ENCODE results near the gene CPLX3. TPM values are rescaled to one million over a fixed set of nuclear protein-coding genes. Genes with fewer than 3 reads are reported as not detected.
A peak's percentile ranks its signal among the peaks of the same experiment; 100 is the strongest.

The CPLX3 gene
- total and polyA plus RNA-seq, 5 donors from 2014 or later = 0.35 TPM; not detected in 4

DNA sequence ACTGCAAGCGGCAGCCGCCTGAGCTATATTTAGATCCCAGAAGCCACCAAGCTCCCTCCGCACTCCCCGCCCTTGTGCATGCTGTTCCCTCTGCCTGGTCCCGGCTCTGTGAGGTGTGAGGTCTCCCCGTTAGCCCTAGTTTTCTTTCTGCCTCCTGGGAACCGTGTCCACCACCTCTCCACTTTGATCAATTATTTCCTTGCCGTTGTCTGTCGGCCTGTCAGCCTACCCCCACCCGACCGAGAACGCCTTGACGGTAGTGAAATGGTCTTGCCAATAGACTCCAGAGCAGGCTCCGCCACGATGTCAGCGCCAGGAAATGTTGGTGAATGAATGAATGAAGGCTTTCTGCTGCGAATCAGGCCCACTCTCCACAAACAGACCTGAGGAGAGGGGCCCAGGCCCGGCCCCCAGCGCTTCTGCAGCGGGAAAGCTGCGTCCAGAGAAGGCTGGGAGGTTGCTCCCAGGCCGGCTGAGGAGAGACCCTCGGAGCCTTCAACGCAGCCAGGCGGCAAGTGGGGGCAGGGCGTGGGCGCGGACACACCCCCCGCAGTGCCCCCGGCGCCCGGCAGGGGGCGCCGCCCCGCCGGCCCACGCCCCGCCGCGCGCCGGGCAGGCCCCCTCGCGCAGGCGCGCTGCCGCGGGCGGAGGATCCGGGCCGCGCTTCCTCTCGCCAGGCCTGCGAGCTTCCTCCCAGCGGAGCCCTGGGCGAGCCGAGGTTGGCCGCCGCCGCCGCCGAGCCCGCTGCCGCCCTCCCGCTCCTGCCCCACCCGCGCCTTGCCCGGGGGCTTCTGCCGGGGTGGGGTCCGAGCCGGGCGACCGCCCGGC, 44.8 kb upstream of the CPLX3 start, which contains the start of gene CSK:
TSS of gene CSK (plus strand) at position 650 of the 828 bp plus-strand sequence. CDS start 16,218 bp downstream, outside the sequence.
- H3K9me3 ChIP-seq (ENCODE audit: control insufficient read depth in 2 of 2, low read length in 2 of 2) = no peaks in the 10 kb centered on the region
- DNase-seq (peak; percentile 76 to 83 (median 82)), ATAC-seq (ENCODE audit: low read depth in 2 of 2) (peak; percentile 62 to 63)
- H3K4me1 ChIP-seq (ENCODE audit: control insufficient read depth, insufficient read depth, low read length, poor library complexity, severe bottlenecking) = peaks cover 90% of the 10 kb centered on the region
- Mint-ChIP-seq H3K4me1 (peaks cover 23 to 75% (median 50%) of the 10 kb centered on the region in 4 donors), H3K9me3 (no peaks in the 10 kb centered on the region), H3K27me3 (peaks cover 8% of the 10 kb centered on the region), H3K27ac (peak within 1 kb of the TSS; percentile 97 to 100 (median 99)), H3K36me3 (peaks cover 13% of the 10 kb centered on the region), H3K4me3 (peak within 1 kb of the TSS; percentile 94 to 98 (median 96))
- H3K4me3 ChIP-seq (ENCODE audit: low read depth, low read length) = peak within 1 kb of the TSS; percentile 92
- H3K27me3 ChIP-seq (ENCODE audit: control insufficient read depth, insufficient read depth, low read length) = no peaks in the 10 kb centered on the region
- peak within 1 kb of the TSS; percentile 95 for H3K27ac ChIP-seq (ENCODE audit: insufficient read depth, low read length, poor library complexity, severe bottlenecking)
- H3K36me3 ChIP-seq (ENCODE audit: control insufficient read depth, insufficient read depth, low read length) = no peaks in the 10 kb centered on the region

DNA sequence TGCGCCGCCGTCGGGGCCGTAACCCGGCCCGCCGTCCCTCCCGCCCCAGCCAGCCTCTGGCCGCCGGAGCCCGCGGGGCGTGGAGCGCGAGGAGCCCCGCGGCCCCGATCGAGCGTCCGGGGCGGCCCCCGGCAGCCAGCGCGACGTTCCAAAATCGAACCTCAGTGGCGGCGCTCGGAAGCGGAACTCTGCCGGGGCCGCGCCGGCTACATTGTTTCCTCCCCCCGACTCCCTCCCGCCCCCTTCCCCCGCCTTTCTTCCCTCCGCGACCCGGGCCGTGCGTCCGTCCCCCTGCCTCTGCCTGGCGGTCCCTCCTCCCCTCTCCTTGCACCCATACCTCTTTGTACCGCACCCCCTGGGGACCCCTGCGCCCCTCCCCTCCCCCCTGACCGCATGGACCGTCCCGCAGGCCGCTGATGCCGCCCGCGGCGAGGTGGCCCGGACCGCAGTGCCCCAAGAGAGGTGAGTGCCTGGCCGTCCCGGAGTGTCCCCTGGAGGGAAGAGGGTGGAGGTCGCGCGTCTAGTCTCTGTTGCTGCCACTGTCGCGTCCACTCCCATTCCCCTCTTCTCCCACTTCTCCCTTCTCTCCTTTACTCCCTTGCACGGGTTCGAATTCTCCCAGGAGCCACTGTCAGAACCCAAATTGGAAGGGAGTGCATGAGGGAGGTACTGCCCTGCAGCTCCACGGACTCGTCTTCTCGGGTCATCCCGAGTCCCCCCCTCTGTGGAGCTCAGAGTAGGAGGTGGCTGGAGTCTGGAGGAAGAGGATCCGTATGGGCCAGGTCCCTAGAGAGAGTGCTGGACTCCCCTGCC, 44.0 kb upstream of the CPLX3 start:
- Mint-ChIP-seq H3K4me1 (peaks cover 23 to 75% (median 47%) of the 10 kb centered on the region in 4 donors), H3K9me3 (no peaks in the 10 kb centered on the region), H3K4me3 (peak overlapping the region; percentile 89 to 95 (median 94)), H3K36me3 (peaks cover 13% of the 10 kb centered on the region), H3K27ac (peak overlapping the region; percentile 92 to 100 (median 97)), H3K27me3 (peaks cover 9% of the 10 kb centered on the region)
- Histone ChIP-seq H3K9me3 (ENCODE audit: control insufficient read depth in 2 of 2, low read length in 2 of 2) (no peaks in the 10 kb centered on the region), H3K4me3 (ENCODE audit: low read depth, low read length) (peak overlapping the region; percentile 85), H3K27ac (ENCODE audit: insufficient read depth, low read length, poor library complexity, severe bottlenecking) (peak overlapping the region; percentile 95), H3K4me1 (ENCODE audit: control insufficient read depth, insufficient read depth, low read length, poor library complexity, severe bottlenecking) (peaks cover 90% of the 10 kb centered on the region), H3K27me3 (ENCODE audit: control insufficient read depth, insufficient read depth, low read length) (no peaks in the 10 kb centered on the region), H3K36me3 (ENCODE audit: control insufficient read depth, insufficient read depth, low read length) (no peaks in the 10 kb centered on the region)
- DNase-seq = peak; percentile 66 to 84 (median 69)
- peak; percentile 34 to 40 for ATAC-seq (ENCODE audit: low read depth in 2 of 2)

DNA sequence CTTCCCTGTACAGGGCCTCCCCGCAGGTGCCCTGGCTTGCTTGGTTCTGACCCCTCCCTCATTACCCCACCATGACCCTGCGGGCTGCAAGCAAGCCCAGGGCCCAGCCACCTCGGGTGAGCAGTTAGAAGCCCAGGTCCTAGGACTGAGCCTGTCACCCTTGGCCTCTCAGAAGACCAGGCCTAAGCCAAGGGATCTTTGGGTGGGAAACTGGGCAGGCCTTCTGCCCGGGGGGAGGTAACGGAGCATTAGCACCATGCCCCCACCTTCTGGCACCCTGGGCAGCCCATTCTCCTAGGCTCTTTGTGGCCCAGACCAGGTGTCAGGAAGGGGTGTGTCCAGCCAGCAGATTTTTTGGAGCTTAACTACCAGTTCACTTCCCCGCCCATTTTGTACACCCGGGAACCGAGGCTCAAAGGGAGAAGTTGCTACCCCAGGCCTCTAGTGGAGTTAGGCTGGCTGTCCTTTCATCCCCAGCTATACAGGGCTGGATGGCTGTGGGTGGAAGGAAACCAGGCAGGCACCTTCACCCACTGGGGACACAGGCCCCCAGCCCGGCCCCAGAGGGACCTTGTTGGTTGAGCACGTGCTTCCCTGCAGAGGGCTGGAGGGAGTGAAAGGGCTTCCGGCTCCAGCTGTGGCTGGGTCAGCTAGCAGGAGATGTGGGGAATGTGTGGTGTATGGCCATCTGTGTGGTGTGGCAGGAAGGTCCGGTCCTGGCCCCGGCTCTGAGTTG, 43.2 kb upstream of the CPLX3 start:
- peaks cover 90% of the 10 kb centered on the region for H3K4me1 ChIP-seq (ENCODE audit: control insufficient read depth, insufficient read depth, low read length, poor library complexity, severe bottlenecking)
- Mint-ChIP-seq H3K27me3 (peaks cover 12% of the 10 kb centered on the region), H3K4me3 (peak overlapping the region; percentile 89 to 95 (median 94)), H3K36me3 (peaks cover 13% of the 10 kb centered on the region), H3K27ac (peak overlapping the region; percentile 92 to 100 (median 97)), H3K4me1 (peaks cover 22 to 75% (median 46%) of the 10 kb centered on the region in 4 donors), H3K9me3 (no peaks in the 10 kb centered on the region)
- H3K9me3 ChIP-seq (ENCODE audit: control insufficient read depth in 2 of 2, low read length in 2 of 2) = no peaks in the 10 kb centered on the region
- DNase-seq (peak in 1 of 3 donors; percentile 74), ATAC-seq (ENCODE audit: low read depth in 2 of 2) (no peak)
- no peaks in the 10 kb centered on the region for H3K36me3 ChIP-seq (ENCODE audit: control insufficient read depth, insufficient read depth, low read length)
- H3K27ac ChIP-seq (ENCODE audit: insufficient read depth, low read length, poor library complexity, severe bottlenecking) = peak overlapping the region; percentile 95
- H3K4me3 ChIP-seq (ENCODE audit: low read depth, low read length) = peak overlapping the region; percentile 85
- no peaks in the 10 kb centered on the region for H3K27me3 ChIP-seq (ENCODE audit: control insufficient read depth, insufficient read depth, low read length)

DNA sequence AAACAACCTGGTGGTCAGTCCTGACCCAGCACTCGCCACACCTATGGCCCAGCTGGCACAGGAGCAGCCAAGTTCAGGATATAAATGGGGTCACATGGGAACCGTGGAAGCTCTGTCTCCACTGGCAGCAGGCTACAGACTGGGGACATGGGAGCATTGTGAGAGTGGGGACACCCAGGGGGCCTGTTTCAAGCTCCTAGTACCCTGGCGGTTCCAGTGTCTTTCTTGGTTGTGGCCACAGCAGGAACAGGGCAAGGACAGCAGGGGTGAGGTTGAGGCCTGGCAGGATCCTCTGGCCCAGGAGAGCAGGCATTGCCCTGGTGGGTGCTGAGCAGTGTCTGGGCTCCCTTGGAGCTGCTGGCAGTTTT, 42.6 kb upstream of the CPLX3 start:
- Mint-ChIP-seq H3K4me1 (peaks cover 16 to 75% (median 46%) of the 10 kb centered on the region in 4 donors), H3K4me3 (peak overlapping the region; percentile 89 to 95 (median 94)), H3K9me3 (no peaks in the 10 kb centered on the region), H3K27ac (peak overlapping the region; percentile 92 to 100 (median 97)), H3K27me3 (peaks cover 12% of the 10 kb centered on the region), H3K36me3 (peaks cover 13% of the 10 kb centered on the region)
- Histone ChIP-seq H3K4me3 (ENCODE audit: low read depth, low read length) (peak overlapping the region; percentile 85), H3K4me1 (ENCODE audit: control insufficient read depth, insufficient read depth, low read length, poor library complexity, severe bottlenecking) (peaks cover 90% of the 10 kb centered on the region), H3K27ac (ENCODE audit: insufficient read depth, low read length, poor library complexity, severe bottlenecking) (peak overlapping the region; percentile 95), H3K27me3 (ENCODE audit: control insufficient read depth, insufficient read depth, low read length) (no peaks in the 10 kb centered on the region), H3K36me3 (ENCODE audit: control insufficient read depth, insufficient read depth, low read length) (no peaks in the 10 kb centered on the region), H3K9me3 (ENCODE audit: control insufficient read depth in 2 of 2, low read length in 2 of 2) (no peaks in the 10 kb centered on the region)
- no peak for DNase-seq
- ATAC-seq (ENCODE audit: low read depth in 2 of 2) = no peak

DNA sequence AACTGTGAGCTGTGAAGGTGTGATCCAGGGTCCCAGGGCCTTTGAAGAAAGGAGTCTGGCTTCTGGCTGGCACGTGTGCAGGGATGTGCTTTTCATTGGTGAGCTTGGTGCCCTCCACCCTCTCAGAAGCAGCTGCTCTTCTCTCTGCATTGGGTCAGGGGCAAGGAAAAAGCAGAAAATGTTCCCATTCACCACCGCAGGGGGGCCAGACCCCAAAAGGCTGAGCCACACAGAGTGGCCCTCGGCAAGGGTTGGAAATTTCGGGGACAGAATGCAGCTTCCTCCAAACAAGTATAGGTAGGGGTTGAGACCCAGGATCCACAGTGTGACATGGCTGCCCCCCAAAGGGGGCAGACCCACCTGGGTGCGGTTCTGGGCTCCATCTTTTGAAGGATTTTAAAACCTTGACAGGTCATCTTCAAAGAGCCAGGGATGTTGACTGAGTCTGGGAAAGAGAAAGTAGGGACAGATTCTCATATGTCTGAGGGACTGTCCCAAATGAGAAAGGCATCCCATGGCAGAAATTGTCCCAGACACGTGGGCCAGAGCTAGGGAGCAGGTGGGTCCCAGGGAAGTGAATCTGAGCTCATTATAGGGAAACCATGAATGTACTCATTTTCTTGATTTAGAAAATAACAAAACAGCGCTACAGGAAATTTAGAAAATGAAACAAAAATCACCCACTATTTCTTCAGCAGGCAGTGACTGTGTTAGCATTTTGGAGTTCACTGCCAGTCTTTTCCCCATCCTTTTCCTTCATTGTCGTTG, 41.8 kb upstream of the CPLX3 start:
- no peaks in the 10 kb centered on the region for H3K36me3 ChIP-seq (ENCODE audit: control insufficient read depth, insufficient read depth, low read length)
- no peaks in the 10 kb centered on the region for H3K9me3 Mint-ChIP-seq
- H3K4me3 ChIP-seq (ENCODE audit: low read depth, low read length) = peak overlapping the region; percentile 85
- H3K4me1 ChIP-seq (ENCODE audit: control insufficient read depth, insufficient read depth, low read length, poor library complexity, severe bottlenecking) = peaks cover 90% of the 10 kb centered on the region
- H3K4me3 Mint-ChIP-seq = peak overlapping the region; percentile 89 to 95 (median 94)
- H3K27me3 Mint-ChIP-seq = peaks cover 12% of the 10 kb centered on the region
- H3K27me3 ChIP-seq (ENCODE audit: control insufficient read depth, insufficient read depth, low read length) = no peaks in the 10 kb centered on the region
- peak overlapping the region; percentile 97 to 100 (median 99) for H3K27ac Mint-ChIP-seq
- no peaks in the 10 kb centered on the region for H3K9me3 ChIP-seq (ENCODE audit: control insufficient read depth in 2 of 2, low read length in 2 of 2)
- peaks cover 13% of the 10 kb centered on the region for H3K36me3 Mint-ChIP-seq
- no peak for ATAC-seq (ENCODE audit: low read depth in 2 of 2)
- peaks cover 10 to 75% (median 45%) of the 10 kb centered on the region in 4 donors for H3K4me1 Mint-ChIP-seq
- H3K27ac ChIP-seq (ENCODE audit: insufficient read depth, low read length, poor library complexity, severe bottlenecking) = peak overlapping the region; percentile 95
- peak in 1 of 3 donors; percentile 49 for DNase-seq

DNA sequence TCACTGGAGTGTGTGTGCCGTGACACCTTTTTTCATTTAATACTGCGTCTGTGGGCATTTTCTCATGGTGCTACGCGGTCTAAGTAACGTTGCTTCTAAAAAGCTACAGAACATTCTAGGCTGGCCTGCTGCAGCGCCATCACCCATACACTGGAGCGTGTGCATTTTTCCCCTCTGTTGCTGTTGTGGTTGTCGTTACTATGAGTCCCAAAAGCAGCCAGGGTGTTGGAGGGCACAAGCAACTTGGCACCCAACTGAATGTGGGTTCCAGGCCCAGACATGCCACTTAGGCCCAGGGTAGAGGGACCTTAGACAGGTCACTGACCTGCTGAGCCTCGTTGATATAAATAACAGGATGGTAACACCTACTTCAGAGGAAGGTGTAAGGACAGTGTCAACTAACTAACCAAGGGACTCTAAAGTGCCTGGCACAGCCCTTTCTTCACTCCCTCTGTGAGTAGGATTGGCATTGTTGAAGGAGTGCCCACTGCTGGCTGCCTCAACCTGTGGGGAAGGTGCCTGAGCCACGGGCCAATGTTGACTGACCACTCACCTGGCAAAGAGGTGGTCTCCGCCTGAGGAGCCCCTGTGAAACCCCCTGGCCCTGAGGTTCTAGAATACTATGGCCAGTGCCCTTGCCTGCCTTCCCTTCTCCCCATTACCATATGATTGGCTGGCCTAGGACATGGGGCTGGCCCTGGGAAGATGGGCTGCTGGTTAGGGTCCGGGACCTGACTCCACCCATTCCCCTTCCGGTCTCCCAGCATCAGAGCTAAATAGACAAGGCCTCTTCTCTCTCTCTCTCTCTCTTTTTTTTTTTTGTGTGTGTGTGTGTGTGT, 41.0 kb upstream of the CPLX3 start:
- Mint-ChIP-seq H3K9me3 (no peaks in the 10 kb centered on the region), H3K27ac (peak overlapping the region; percentile 97 to 100 (median 99)), H3K4me3 (peak overlapping the region; percentile 89 to 95 (median 94))

More for the DNA sequence above, 41.0 kb upstream of the CPLX3 start:
- Histone ChIP-seq H3K36me3 (ENCODE audit: control insufficient read depth, insufficient read depth, low read length) (no peaks in the 10 kb centered on the region), H3K4me3 (ENCODE audit: low read depth, low read length) (peak overlapping the region; percentile 85), H3K27me3 (ENCODE audit: control insufficient read depth, insufficient read depth, low read length) (no peaks in the 10 kb centered on the region), H3K4me1 (ENCODE audit: control insufficient read depth, insufficient read depth, low read length, poor library complexity, severe bottlenecking) (peaks cover 90% of the 10 kb centered on the region), H3K27ac (ENCODE audit: insufficient read depth, low read length, poor library complexity, severe bottlenecking) (peak overlapping the region; percentile 95), H3K9me3 (ENCODE audit: control insufficient read depth in 2 of 2, low read length in 2 of 2) (no peaks in the 10 kb centered on the region)
- ATAC-seq (ENCODE audit: low read depth in 2 of 2) (no peak), DNase-seq (peak in 1 of 3 donors; percentile 85)
- Mint-ChIP-seq H3K27me3 (peaks cover 12% of the 10 kb centered on the region), H3K36me3 (peaks cover 13% of the 10 kb centered on the region), H3K4me1 (peaks cover 4 to 73% (median 41%) of the 10 kb centered on the region in 4 donors)
